SK-N-MC (cell line): ENCODE results near the gene SH3PXD2B.

ENCODE experiments used
- DNase-seq: peaks from one replicate; pipeline ENCODE4 v3.0.0-alpha.2; 2011; ENCODE audit warnings: low read depth, low spot score
- H3K27ac ChIP-seq: fragments of 200-600 bp; sonication (generic); 2 replicates; pipeline ENCODE4 v1.5.1; 2016; ENCODE audit warnings: mixed run types
- H3K36me3 ChIP-seq: fragments of 200-600 bp; sonication (generic); 2 replicates; pipeline ENCODE4 v1.6.1; 2017; ENCODE audit warnings: antibody characterized with exemption, low read length, mixed read lengths; ENCODE audit not compliant: insufficient read depth
- H3K4me3 ChIP-seq: fragments of 200-600 bp; sonication (generic); 2 replicates; pipeline ENCODE4 v1.5.1; 2016
- H3K9ac ChIP-seq: fragments of 200-600 bp; sonication (generic); 2 replicates; pipeline ENCODE4 v1.8.0; 2017; ENCODE audit warnings: mixed run types, mixed read lengths; ENCODE audit not compliant: insufficient read length
- H3K9me3 ChIP-seq: fragments of 200-600 bp; sonication (generic); 2 replicates; pipeline ENCODE4 v1.6.1; 2017; ENCODE audit warnings: low read depth, mild to moderate bottlenecking, antibody characterized with exemption, low read length, moderate library complexity, mixed read lengths
- EZH2 ChIP-seq: fragments of 200-600 bp; sonication (generic); IDR thresholded peaks from one replicate; pipeline ENCODE4 v1.6.1; 2017; ENCODE audit warnings: antibody characterized with exemption
- FOXP2 ChIP-seq: optimal IDR thresholded peaks from 2 replicates; pipeline ENCODE3; 2011; ENCODE audit warnings: mild to moderate bottlenecking, moderate library complexity; ENCODE audit not compliant: insufficient read depth; ENCODE audit errors: extremely low read length, control extremely low read depth
- POLR2AphosphoS5 ChIP-seq: IDR thresholded peaks from 2 replicates; pipeline ENCODE4 v1.6.1; 2012; ENCODE audit warnings: mild to moderate bottlenecking, low read depth, low read length, borderline replicate concordance

The SH3PXD2B gene

GRCh38 chr5:172494630-172495505 is 40.5 kb upstream of the SH3PXD2B start:
- TF ChIP-seq EZH2: no peak
- TF ChIP-seq FOXP2: no peak
- TF ChIP-seq POLR2AphosphoS5: no peak
- H3K36me3 ChIP-seq: no peaks in the 10 kb centered on the region

GRCh38 chr5:172493906-172494305 is 39.6 kb upstream of the SH3PXD2B start:
- no peaks in the 10 kb centered on the region for H3K9me3 ChIP-seq
- TF ChIP-seq FOXP2 (no peak), POLR2AphosphoS5 (no peak), EZH2 (no peak)
- no peak overlapping the region for H3K4me3 ChIP-seq
- no peaks in the 10 kb centered on the region for H3K36me3 ChIP-seq
- H3K27ac ChIP-seq: no peak overlapping the region
- no peak overlapping the region for H3K9ac ChIP-seq
- DNase-seq: no peak

More at GRCh38 chr5:172494630-172495505, 40.5 kb upstream of the SH3PXD2B start:
- DNase-seq: no peak
- no peak overlapping the region for H3K4me3 ChIP-seq
- no peak overlapping the region for H3K9ac ChIP-seq
- H3K27ac ChIP-seq: no peak overlapping the region
- no peaks in the 10 kb centered on the region for H3K9me3 ChIP-seq

GRCh38 chr5:172493461-172493860 is 39.1 kb upstream of the SH3PXD2B start:
- Histone ChIP-seq H3K9me3 (no peaks in the 10 kb centered on the region), H3K4me3 (no peak overlapping the region)
- TF ChIP-seq POLR2AphosphoS5: no peak
- no peak for TF ChIP-seq FOXP2
- TF ChIP-seq EZH2: no peak

GRCh38 chr5:172493002-172493401 is 38.7 kb upstream of the SH3PXD2B start:
- DNase-seq: no peak
- H3K9me3 ChIP-seq: no peaks in the 10 kb centered on the region
- no peak overlapping the region for H3K4me3 ChIP-seq
- TF ChIP-seq EZH2 (no peak), FOXP2 (no peak), POLR2AphosphoS5 (no peak)
- H3K36me3 ChIP-seq: no peaks in the 10 kb centered on the region
- no peak overlapping the region for H3K27ac ChIP-seq
- H3K9ac ChIP-seq: no peak overlapping the region

More at GRCh38 chr5:172493461-172493860, 39.1 kb upstream of the SH3PXD2B start:
- Histone ChIP-seq H3K9ac (no peak overlapping the region), H3K27ac (no peak overlapping the region), H3K36me3 (no peaks in the 10 kb centered on the region)
- no peak for DNase-seq

- no peak overlapping the region for H3K27ac ChIP-seq
- H3K9me3 ChIP-seq: no peaks in the 10 kb centered on the region
- H3K4me3 ChIP-seq: no peak overlapping the region
- H3K36me3 ChIP-seq: no peaks in the 10 kb centered on the region
- DNase-seq: no peak
- no peak overlapping the region for H3K9ac ChIP-seq
- TF ChIP-seq POLR2AphosphoS5 (no peak), FOXP2 (no peak), EZH2 (no peak)
Observed at GRCh38 chr5:172492097-172492840, 37.9 kb upstream of the SH3PXD2B start.

GRCh38 chr5:172491481-172491880 is 37.2 kb upstream of the SH3PXD2B start:
- TF ChIP-seq FOXP2 (no peak), POLR2AphosphoS5 (no peak), EZH2 (no peak)
- H3K9me3 ChIP-seq: no peaks in the 10 kb centered on the region
- no peaks in the 10 kb centered on the region for H3K36me3 ChIP-seq
- no peak for DNase-seq
- no peak overlapping the region for H3K27ac ChIP-seq
- no peak overlapping the region for H3K4me3 ChIP-seq
- no peak overlapping the region for H3K9ac ChIP-seq

- DNase-seq: no peak
- Histone ChIP-seq H3K4me3 (no peak overlapping the region), H3K27ac (no peak overlapping the region), H3K36me3 (no peaks in the 10 kb centered on the region), H3K9ac (no peak overlapping the region), H3K9me3 (no peaks in the 10 kb centered on the region)
- TF ChIP-seq POLR2AphosphoS5: no peak
- TF ChIP-seq FOXP2: no peak
Observed at GRCh38 chr5:172490514-172491461, 36.5 kb upstream of the SH3PXD2B start.
